Peyer's patch (tissue), 4 donors: ENCODE measurements around the gene PRKCA. TPM values are rescaled to one million over a fixed set of nuclear protein-coding genes. Genes with fewer than 3 reads are reported as not detected.
"Not testable (repeated sequence)": the region's sequence is repeated elsewhere in the genome, so short reads cannot be mapped to it uniquely, and the experiment has no call there.

ENCODE experiments used
- DNase-seq, 3 donors: peaks; one replicate each; pipeline ENCODE4 v3.0.0-alpha.2; 2017 to 2019
- H3K27ac ChIP-seq, 4 donors: fragments of 200-600 bp; sonication (generic); one replicate each; pipeline ENCODE4 v1.5.1; 2016 to 2019
- H3K27me3 ChIP-seq, 2 donors: fragments of 200-600 bp; sonication (generic); one replicate each; pipeline ENCODE4 v1.5.1; 2019
- H3K36me3 ChIP-seq, 3 donors: fragments of 200-600 bp; sonication (generic); one replicate each; pipeline ENCODE4 v1.5.1; 2016 to 2019
- H3K4me1 ChIP-seq, 4 donors: fragments of 200-600 bp; sonication (generic); one replicate each; pipeline ENCODE4 v1.5.1; 2016 to 2019
- H3K4me3 ChIP-seq, 4 donors: fragments of 200-600 bp; sonication (generic); 1 replicate in 3 of 4; 2 replicates in 1 of 4; pipeline ENCODE4 v1.5.1; 2016 to 2019; ENCODE audit warnings: mild to moderate bottlenecking in 1 of 4
- H3K9me3 ChIP-seq, 4 donors: fragments of 200-600 bp; sonication (generic); one replicate each; pipeline ENCODE4 v1.5.1; 2016 to 2019; ENCODE audit warnings: mild to moderate bottlenecking in 1 of 4
- CTCF ChIP-seq, 6 experiments: fragments of 450-650 bp in 4 of 6; fragments of 200-600 bp in 2 of 6; sonication (generic) in 1 of 6; IDR thresholded peaks; one replicate each; pipeline ENCODE4 v1.5.1; 2017 to 2019; ENCODE audit warnings: antibody characterized with exemption in 6 of 6, mild to moderate bottlenecking in 3 of 6, moderate library complexity in 1 of 6
- POLR2A ChIP-seq, 2 donors: fragments of 450-650 bp; IDR thresholded peaks; one replicate each; pipeline ENCODE4 v1.5.1; 2017; ENCODE audit warnings: antibody characterized with exemption in 2 of 2, mild to moderate bottlenecking in 2 of 2, moderate library complexity in 2 of 2
- total RNA-seq, 4 donors: library from RNA; depleted of rRNA; stranded (reverse); fragments of >200 nt; gene quantifications; one replicate each; pipeline ENCODE4 v1.1.0, GENCODE V29; 2016

PRKCA gene
- total RNA-seq, 4 donors from 2014 or later: 32.2 to 47.0 (median 43.5) TPM

DNA sequence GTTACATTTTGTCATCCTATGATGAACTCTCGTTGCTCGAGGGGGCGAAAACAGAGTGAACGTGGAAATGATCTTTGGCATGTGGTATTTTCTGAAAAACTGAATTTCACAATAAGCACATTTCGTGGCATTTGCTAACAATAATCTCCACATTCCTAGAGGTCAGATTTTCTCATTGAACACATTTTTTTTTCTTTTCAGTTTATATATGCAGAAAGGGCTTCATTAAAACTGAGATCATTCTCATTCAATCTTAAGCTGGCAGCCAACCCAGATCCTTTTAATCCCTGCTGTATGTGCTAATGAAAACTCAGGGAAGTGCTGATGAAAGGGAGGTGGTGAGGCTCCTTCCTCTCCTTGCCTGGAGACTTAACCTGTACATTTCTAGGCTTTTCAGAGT, 52.6 kb downstream of the PRKCA start:
- Histone ChIP-seq H3K4me1 (peaks cover 0 to 17% (median under 1%) of the 10 kb centered on the region in 4 donors), H3K27ac (no peak overlapping the region), H3K4me3 (no peak overlapping the region), H3K27me3 (no peaks in the 10 kb centered on the region), H3K9me3 (no peaks in the 10 kb centered on the region), H3K36me3 (no peaks in the 10 kb centered on the region)
- no peak for TF ChIP-seq CTCF (IDR thresholded peaks at IDR 0.05)
- TF ChIP-seq POLR2A (IDR thresholded peaks at IDR 0.05): no peak
- DNase-seq: no peak

DNA sequence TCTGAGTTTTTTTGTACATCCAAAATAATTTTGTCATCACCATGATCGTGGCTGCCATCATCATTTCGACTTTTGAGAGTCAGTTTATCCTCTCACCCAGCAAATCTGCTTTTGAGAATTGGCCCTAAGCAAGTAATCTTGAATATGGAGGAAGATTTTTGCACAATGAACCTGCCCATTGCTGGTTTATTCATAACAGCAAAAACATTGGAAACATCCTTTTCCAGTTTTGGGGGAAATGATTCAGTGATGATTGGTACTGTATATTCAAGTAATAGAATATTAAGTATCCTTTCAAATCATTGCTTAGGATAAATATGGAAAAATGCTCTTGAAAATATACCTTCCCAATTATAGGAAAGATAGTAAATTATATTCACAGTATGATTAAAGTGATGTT, 53.1 kb downstream of the PRKCA start:
- no peak overlapping the region for H3K4me3 ChIP-seq
- no peak overlapping the region for H3K27ac ChIP-seq
- H3K9me3 ChIP-seq: no peaks in the 10 kb centered on the region
- no peak for TF ChIP-seq POLR2A (IDR thresholded peaks at IDR 0.05)
- TF ChIP-seq CTCF (IDR thresholded peaks at IDR 0.05): no peak
- no peaks in the 10 kb centered on the region for H3K36me3 ChIP-seq
- DNase-seq: no peak
- H3K27me3 ChIP-seq: no peaks in the 10 kb centered on the region
- H3K4me1 ChIP-seq: peaks cover 0 to 11% (median 0%) of the 10 kb centered on the region in 4 donors

DNA sequence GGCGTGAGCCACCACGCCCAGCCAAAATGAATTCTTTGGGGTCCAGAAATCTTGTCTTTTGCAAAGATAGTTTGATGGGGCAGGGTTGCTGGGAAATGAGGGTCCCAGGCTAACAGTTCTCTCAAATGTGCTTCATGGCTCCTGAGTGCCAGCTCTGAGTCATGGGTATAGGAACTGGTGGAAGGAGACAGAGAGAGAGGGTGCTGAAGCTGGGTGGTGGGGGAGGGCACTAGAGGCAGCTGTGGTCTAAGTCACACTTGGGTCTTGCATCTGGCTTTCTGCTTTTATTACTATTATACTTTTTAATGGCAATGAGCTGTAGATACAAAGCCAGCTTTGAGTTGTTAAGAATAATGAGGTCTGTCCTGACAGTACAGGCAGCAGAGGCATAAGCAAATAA, 54.6 kb downstream of the PRKCA start:
- DNase-seq: no peak
- TF ChIP-seq CTCF (IDR thresholded peaks at IDR 0.05): no peak
- TF ChIP-seq POLR2A (IDR thresholded peaks at IDR 0.05): no peak
- Histone ChIP-seq H3K4me1 (peaks cover 0 to 4% (median 0%) of the 10 kb centered on the region in 4 donors), H3K36me3 (no peaks in the 10 kb centered on the region), H3K27ac (no peak overlapping the region), H3K27me3 (no peaks in the 10 kb centered on the region), H3K9me3 (no peaks in the 10 kb centered on the region), H3K4me3 (no peak overlapping the region)

- Histone ChIP-seq H3K9me3 (no peaks in the 10 kb centered on the region), H3K27me3 (no peaks in the 10 kb centered on the region), H3K4me1 (no peaks in the 10 kb centered on the region), H3K36me3 (no peaks in the 10 kb centered on the region), H3K4me3 (no peak overlapping the region), H3K27ac (no peak overlapping the region)
- TF ChIP-seq POLR2A (IDR thresholded peaks at IDR 0.05): no peak
- no peak for DNase-seq
These were observed 56.9 kb downstream of the PRKCA start for GRCh38 chr17:66359351-66359750.

DNA sequence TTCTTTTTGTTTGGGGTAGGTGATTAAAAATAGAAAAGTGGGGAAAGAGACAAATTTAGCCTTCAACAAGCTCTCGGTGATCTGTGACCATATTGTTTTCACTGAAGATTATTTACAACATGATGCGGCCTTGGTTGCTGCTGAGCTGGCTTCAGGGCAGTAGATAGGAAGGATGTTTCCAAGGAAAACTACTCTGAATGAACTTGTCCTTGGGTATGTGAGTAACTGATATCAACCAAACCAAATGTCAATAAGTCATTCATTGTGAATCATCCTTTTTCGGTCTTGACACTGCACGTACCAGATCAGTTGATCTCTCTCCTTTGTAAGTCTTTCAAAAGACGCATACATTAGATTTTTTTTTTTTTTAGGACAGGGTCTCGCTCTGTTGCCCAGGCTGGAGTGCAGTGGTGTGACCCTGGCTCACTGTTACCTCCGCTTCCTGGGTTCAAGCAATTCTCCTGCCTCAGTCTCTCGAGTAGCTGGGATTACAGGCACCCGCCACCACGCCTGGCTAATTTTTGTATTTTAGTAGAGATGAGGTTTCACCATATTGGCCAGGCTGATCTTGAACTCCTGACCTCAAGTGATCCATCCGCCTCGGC, 58.6 kb downstream of the PRKCA start:
- H3K4me1 ChIP-seq: peaks cover 0 to 10% (median 0%) of the 10 kb centered on the region in 4 donors
- H3K27me3 ChIP-seq, H3K36me3 ChIP-seq, H3K9me3 ChIP-seq, H3K27ac ChIP-seq, DNase-seq, H3K4me3 ChIP-seq: not testable (repeated sequence)

GRCh38 chr17:66364508-66364907, 62.1 kb downstream of the PRKCA start:
- TF ChIP-seq CTCF (IDR thresholded peaks at IDR 0.05) (no peak), POLR2A (IDR thresholded peaks at IDR 0.05) (no peak)
- Histone ChIP-seq H3K36me3 (no peaks in the 10 kb centered on the region), H3K27ac (no peak overlapping the region), H3K4me3 (no peak overlapping the region), H3K4me1 (peaks cover 0 to 10% (median 0%) of the 10 kb centered on the region in 4 donors), H3K9me3 (no peaks in the 10 kb centered on the region), H3K27me3 (no peaks in the 10 kb centered on the region)
- no peak for DNase-seq

DNA sequence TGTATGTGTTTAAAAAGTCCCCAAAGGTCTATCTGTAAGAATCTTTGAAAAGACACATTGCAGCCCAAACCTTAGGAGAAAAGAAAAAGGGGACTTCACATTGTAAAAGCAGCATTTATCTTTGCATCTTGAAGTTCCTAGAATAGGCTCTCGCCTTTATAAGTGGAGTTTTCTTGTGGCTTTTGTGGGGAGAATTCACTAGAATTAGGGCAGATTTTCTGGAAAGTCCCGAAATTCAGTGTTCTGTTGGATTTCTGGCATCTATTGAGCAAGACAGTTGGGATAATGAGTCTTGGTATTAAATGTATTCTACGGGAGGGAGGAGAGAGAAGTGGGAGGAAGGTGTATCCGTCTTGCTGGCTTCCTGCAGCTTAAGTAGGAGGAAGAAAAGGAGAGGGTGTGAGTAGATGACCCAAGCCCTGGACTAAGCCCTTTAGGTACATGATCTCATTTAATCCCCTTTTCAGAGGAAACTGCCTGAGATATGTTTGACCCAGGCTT, 62.6 kb downstream of the PRKCA start:
- Histone ChIP-seq H3K27ac (no peak overlapping the region), H3K4me1 (peaks cover 0 to 10% (median 0%) of the 10 kb centered on the region in 4 donors), H3K27me3 (no peaks in the 10 kb centered on the region), H3K4me3 (no peak overlapping the region), H3K9me3 (no peaks in the 10 kb centered on the region), H3K36me3 (no peaks in the 10 kb centered on the region)
- DNase-seq: no peak
- TF ChIP-seq CTCF (IDR thresholded peaks at IDR 0.05): no peak
- no peak for TF ChIP-seq POLR2A (IDR thresholded peaks at IDR 0.05)
